ENCODE data around the gene ENPP4.
"Not testable (repeated sequence)": the region's sequence is repeated elsewhere in the genome, so short reads cannot be mapped to it uniquely, and the experiment has no call there.

The ENPP4 gene

DNA sequence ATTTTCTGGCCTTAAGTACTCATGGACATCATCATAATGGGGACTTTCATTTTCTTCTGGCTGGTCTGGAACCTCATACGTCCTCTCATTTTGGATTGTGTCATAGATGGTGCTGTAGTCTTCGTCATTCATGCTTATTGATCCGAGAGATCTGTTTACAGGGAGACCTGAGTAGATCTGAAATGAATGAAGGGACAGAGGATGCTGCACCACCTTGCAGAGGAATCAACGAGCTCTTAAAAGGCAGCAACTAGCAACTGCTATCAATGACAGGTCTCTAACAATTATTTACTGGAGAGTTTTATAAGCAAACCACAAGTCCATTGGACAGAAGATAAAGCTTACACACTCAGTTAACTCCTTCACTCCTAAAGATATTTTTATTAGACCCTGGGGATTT lies 49.7 kb upstream of the ENPP4 start:
- no peaks in the 10 kb centered on the region for H3K9me3 ChIP-seq (ENCODE audit: control insufficient read depth, insufficient read depth, low read depth, low read length)
- peaks cover 3% of the 10 kb centered on the region; the same call in 1 of the 2 replicates for H3K4me1 ChIP-seq (ENCODE audit: control insufficient read depth, insufficient read depth, low read length)
- no peaks in the 10 kb centered on the region for H3K36me3 ChIP-seq (ENCODE audit: control insufficient read depth in 2 of 2, insufficient read depth in 1 of 2, low read length in 2 of 2)
- POLR2A ChIA-PET: no interaction called here
- CTCF ChIA-PET: interaction anchor here (0.6 to 2.5 kb wide), 5 partner anchors 9 to 149 kb away, joined by 4 to 15 read pairs (median 4); partner anchors contain the start of gene ENPP4
- no peak for TF ChIP-seq MYNN (tag by site-specific recombination; IDR thresholded peaks at IDR 0.05; ENCODE audit: borderline replicate concordance)
- no peak for TF ChIP-seq ZFP69B (tag by site-specific recombination; IDR thresholded peaks at IDR 0.05)
- no peak overlapping the region for H3K4me3 ChIP-seq (ENCODE audit: low read depth, low read length)
- H3K27ac ChIP-seq (ENCODE audit: extremely low read depth, low read depth, low read length): no peak overlapping the region

DNA sequence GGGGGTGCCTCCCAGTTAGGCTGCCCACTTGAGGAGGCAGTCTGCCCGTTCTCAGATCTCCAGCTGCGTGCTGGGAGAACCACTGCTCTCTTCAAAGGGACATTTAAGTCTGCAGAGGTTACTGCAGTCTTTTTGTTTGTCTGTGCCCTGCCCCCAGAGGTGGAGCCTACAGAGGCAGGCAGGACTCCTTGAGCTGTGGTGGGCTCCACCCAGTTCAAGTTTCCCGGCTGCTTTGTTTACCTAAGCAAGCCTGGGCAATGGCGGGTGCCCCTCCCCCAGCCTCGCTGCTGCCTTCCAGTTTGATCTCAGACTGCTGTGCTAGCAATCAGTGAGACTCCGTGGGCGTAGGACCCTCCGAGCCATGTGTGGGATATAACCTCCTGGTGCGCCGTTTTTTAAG lies 44.1 kb upstream of the ENPP4 start:
- H3K4me3 ChIP-seq (ENCODE audit: low read depth, low read length); H3K4me1 ChIP-seq (ENCODE audit: control insufficient read depth, insufficient read depth, low read length); CTCF ChIA-PET; POLR2A ChIA-PET; H3K9me3 ChIP-seq (ENCODE audit: control insufficient read depth, insufficient read depth, low read depth, low read length); H3K36me3 ChIP-seq (ENCODE audit: control insufficient read depth in 2 of 2, insufficient read depth in 1 of 2, low read length in 2 of 2); H3K27ac ChIP-seq (ENCODE audit: extremely low read depth, low read depth, low read length): not testable (repeated sequence)
- TF ChIP-seq KLF1 (tag by site-specific recombination; IDR thresholded peaks at IDR 0.05): peak; percentile 65
- peak; percentile 30; the same call in 1 of the 2 replicates for TF ChIP-seq EGR2 (tag by site-specific recombination; IDR thresholded peaks at IDR 0.05; ENCODE audit: low read depth)
- TF ChIP-seq, protein P1, sequence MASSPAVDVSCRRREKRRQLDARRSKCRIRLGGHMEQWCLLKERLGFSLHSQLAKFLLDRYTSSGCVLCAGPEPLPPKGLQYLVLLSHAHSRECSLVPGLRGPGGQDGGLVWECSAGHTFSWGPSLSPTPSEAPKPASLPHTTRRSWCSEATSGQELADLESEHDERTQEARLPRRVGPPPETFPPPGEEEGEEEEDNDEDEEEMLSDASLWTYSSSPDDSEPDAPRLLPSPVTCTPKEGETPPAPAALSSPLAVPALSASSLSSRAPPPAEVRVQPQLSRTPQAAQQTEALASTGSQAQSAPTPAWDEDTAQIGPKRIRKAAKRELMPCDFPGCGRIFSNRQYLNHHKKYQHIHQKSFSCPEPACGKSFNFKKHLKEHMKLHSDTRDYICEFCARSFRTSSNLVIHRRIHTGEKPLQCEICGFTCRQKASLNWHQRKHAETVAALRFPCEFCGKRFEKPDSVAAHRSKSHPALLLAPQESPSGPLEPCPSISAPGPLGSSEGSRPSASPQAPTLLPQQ (tag by site-specific recombination; IDR thresholded peaks at IDR 0.05): peak; percentile 62; the same call in 1 of the 2 replicates
- TF ChIP-seq GLIS1 (tag by site-specific recombination; IDR thresholded peaks at IDR 0.05): peak; percentile 26; the same call in 1 of the 2 replicates
- TF ChIP-seq, protein P2, sequence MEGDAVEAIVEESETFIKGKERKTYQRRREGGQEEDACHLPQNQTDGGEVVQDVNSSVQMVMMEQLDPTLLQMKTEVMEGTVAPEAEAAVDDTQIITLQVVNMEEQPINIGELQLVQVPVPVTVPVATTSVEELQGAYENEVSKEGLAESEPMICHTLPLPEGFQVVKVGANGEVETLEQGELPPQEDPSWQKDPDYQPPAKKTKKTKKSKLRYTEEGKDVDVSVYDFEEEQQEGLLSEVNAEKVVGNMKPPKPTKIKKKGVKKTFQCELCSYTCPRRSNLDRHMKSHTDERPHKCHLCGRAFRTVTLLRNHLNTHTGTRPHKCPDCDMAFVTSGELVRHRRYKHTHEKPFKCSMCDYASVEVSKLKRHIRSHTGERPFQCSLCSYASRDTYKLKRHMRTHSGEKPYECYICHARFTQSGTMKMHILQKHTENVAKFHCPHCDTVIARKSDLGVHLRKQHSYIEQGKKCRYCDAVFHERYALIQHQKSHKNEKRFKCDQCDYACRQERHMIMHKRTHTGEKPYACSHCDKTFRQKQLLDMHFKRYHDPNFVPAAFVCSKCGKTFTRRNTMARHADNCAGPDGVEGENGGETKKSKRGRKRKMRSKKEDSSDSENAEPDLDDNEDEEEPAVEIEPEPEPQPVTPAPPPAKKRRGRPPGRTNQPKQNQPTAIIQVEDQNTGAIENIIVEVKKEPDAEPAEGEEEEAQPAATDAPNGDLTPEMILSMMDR (tag by site-specific recombination; IDR thresholded peaks at IDR 0.05): 0 out of 2 replicates have a peak, but pooled peaks have one; percentile 13
- 0 out of 2 replicates have a peak, but pooled peaks have one; percentile 40 for TF ChIP-seq ZFP69B (tag by site-specific recombination; IDR thresholded peaks at IDR 0.05)

GRCh38 chr6:46090115-46091079 lies 39.4 kb upstream of the ENPP4 start:
- H3K36me3 ChIP-seq (ENCODE audit: control insufficient read depth in 2 of 2, insufficient read depth in 1 of 2, low read length in 2 of 2): no peaks in the 10 kb centered on the region
- TF ChIP-seq HOXA7 (CRISPR knock-in tag; IDR thresholded peaks at IDR 0.05; ENCODE audit: borderline replicate concordance): no peak
- TF ChIP-seq, protein P2 (tag by site-specific recombination; IDR thresholded peaks at IDR 0.05): peak; percentile 34; the same call in 1 of the 2 replicates
- peak; percentile 94 for TF ChIP-seq ZNF654 (tag by site-specific recombination; IDR thresholded peaks at IDR 0.05; ENCODE audit: low read depth)
- no peak for TF ChIP-seq ZNF701 (tag by site-specific recombination; IDR thresholded peaks at IDR 0.05)
- TF ChIP-seq ZBTB17 (tag by site-specific recombination; IDR thresholded peaks at IDR 0.05): 0 out of 2 replicates have a peak, but pooled peaks have one; percentile 27
- H3K4me1 ChIP-seq (ENCODE audit: control insufficient read depth, insufficient read depth, low read length): no peaks in the 10 kb centered on the region
- no peaks in the 10 kb centered on the region; the same call in 1 of the 2 replicates for H3K9me3 ChIP-seq (ENCODE audit: control insufficient read depth, insufficient read depth, low read depth, low read length)
- no peak overlapping the region for H3K27ac ChIP-seq (ENCODE audit: extremely low read depth, low read depth, low read length)
- ChIA-PET POLR2A (interaction anchor here (0.6 to 1.0 kb wide), 3 partner anchors 106 to 562 kb away, joined by 3 to 7 read pairs (median 3); no protein-coding TSS in a partner anchor), CTCF (interaction anchor here (0.5 to 2.5 kb wide), 71 partner anchors 9 to 1620 kb away, joined by 3 to 50 read pairs (median 4); partner anchors contain the start of genes ENPP4, ENPP5 and PLA2G7)
- no peak overlapping the region for H3K4me3 ChIP-seq (ENCODE audit: low read depth, low read length)
